K562 (cell line): Measurements from ENCODE around the gene ZFR2.

Source experiments
- CHCHD3 ChIP-seq: fragments of 250-450 bp; sonication (Bioruptor Pico); IDR thresholded peaks from 2 replicates; pipeline ENCODE4 v2.1.2; 2022; ENCODE audit warnings: mild to moderate bottlenecking
- CTCF ChIP-seq, 3 experiments: IDR thresholded peaks in 2 of 3; conservative IDR thresholded peaks in 1 of 3; 2 replicates each; pipeline ENCODE4 v1.5.1; 2011 to 2012; ENCODE audit warnings: low read length in 3 of 3, mild to moderate bottlenecking in 3 of 3, control low read depth in 2 of 3, improper control_type of control experiment in 1 of 3, inconsistent platforms in 1 of 3, low read depth in 1 of 3, mixed read lengths in 1 of 3, moderate library complexity in 1 of 3; ENCODE audit not compliant: insufficient read depth in 2 of 3
- E2F6 ChIP-seq, 2 experiments: IDR thresholded peaks; 2 replicates each; pipeline ENCODE4 v1.6.1; 2011; ENCODE audit warnings: borderline replicate concordance in 1 of 2, control low read depth in 1 of 2, low read depth in 1 of 2, low read length in 1 of 2, mild to moderate bottlenecking in 1 of 2, mixed read lengths in 1 of 2, moderate library complexity in 1 of 2; ENCODE audit not compliant: insufficient read depth in 1 of 2, insufficient read length in 1 of 2, poor library complexity in 1 of 2, severe bottlenecking in 1 of 2; ENCODE audit errors: extremely low read depth in 1 of 2
- ELK1 ChIP-seq: sonication (generic); formaldehyde crosslinking; IDR thresholded peaks from 2 replicates; pipeline ENCODE4 v1.8.1; 2022; ENCODE audit warnings: missing genetic modification reagents
- GATA2 ChIP-seq: sonication (generic); formaldehyde crosslinking; IDR thresholded peaks from 2 replicates; pipeline ENCODE4 v1.4.0; 2020; ENCODE audit warnings: mild to moderate bottlenecking, missing genetic modification reagents
- JUNB ChIP-seq: fragments of 450-650 bp; formaldehyde crosslinking; conservative IDR thresholded peaks from 2 replicates; pipeline ENCODE4 v1.4.0; 2020; ENCODE audit warnings: mild to moderate bottlenecking
- KLF16 ChIP-seq: IDR thresholded peaks from 2 replicates; pipeline ENCODE4 v1.6.1; 2016; ENCODE audit warnings: antibody characterized with exemption
- NR2F6 ChIP-seq: fragments of 450-650 bp; formaldehyde crosslinking; IDR thresholded peaks from 2 replicates; pipeline ENCODE4 v1.4.0; 2020; ENCODE audit warnings: mild to moderate bottlenecking
- RBM39 ChIP-seq: fragments of 200-400 bp; formaldehyde crosslinking; optimal IDR thresholded peaks from 2 replicates; pipeline ENCODE3; 2018; ENCODE audit warnings: low read depth, low read length
- YBX1 ChIP-seq: fragments of 450-650 bp; IDR thresholded peaks from 2 replicates; pipeline ENCODE4 v1.7.1; 2016; ENCODE audit warnings: mild to moderate bottlenecking
- ZHX1 ChIP-seq: fragments of 150-350 bp; conservative IDR thresholded peaks from 2 replicates; pipeline ENCODE4 v1.6.1; 2014; ENCODE audit warnings: low read length
- ZNF121 ChIP-seq: sonication (generic); formaldehyde crosslinking; conservative IDR thresholded peaks from 2 replicates; pipeline ENCODE4 v1.8.0; 2022; ENCODE audit warnings: missing genetic modification reagents
- TF ChIP-seq, protein P1 (sequence below): sonication (generic); formaldehyde crosslinking; IDR thresholded peaks from 2 replicates; pipeline ENCODE4 v1.8.1; 2022; ENCODE audit warnings: missing genetic modification reagents

DNA sequence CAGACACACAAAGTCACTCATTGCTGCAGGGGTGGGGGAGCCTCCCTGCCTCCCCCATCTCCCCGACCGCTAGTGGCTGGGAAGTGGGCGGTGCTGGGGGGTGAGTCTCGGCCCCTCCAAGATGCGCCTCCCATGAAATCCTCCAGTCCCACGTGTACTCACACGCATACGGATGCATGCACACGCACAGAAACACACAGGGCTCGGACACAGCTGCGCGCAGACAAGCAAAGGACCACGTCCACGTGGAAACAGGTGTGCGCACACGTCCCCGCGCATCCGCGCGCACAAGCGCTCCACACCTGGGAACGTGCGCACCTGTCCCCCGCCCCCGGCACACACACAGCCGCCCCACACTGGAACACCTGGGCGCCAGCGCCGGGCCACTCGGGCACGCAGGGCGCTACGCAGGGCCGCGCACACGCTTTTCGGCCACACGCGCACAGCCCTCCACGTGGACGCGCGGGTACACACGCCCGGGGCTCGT is 83.3 kb downstream of the ZFR2 start:
- no peak for TF ChIP-seq YBX1
- no peak for TF ChIP-seq JUNB (CRISPR knock-in tag)
- TF ChIP-seq NR2F6 (CRISPR knock-in tag) = no peak
- no peak for TF ChIP-seq CTCF (IDR thresholded peaks at IDR 0.05 in 2 of 3, conservative IDR thresholded peaks at IDR 0.05 in 1 of 3; ENCODE audit: insufficient read depth in 2 of 3, low read depth in 1 of 3, low read length in 3 of 3)
- TF ChIP-seq KLF16 = no peak
- no peak for TF ChIP-seq ZHX1
- TF ChIP-seq RBM39 = no peak
- TF ChIP-seq ELK1 (CRISPR knock-in tag) = no peak
- TF ChIP-seq GATA2 = no peak
- no peak for TF ChIP-seq ZNF121 (CRISPR knock-in tag)
- TF ChIP-seq E2F6 (IDR thresholded peaks at IDR 0.05; ENCODE audit: borderline replicate concordance in 1 of 2, extremely low read depth in 1 of 2, insufficient read depth in 1 of 2, insufficient read length in 1 of 2, low read depth in 1 of 2, low read length in 1 of 2, poor library complexity in 1 of 2, severe bottlenecking in 1 of 2) = no peak
- TF ChIP-seq, protein P1, sequence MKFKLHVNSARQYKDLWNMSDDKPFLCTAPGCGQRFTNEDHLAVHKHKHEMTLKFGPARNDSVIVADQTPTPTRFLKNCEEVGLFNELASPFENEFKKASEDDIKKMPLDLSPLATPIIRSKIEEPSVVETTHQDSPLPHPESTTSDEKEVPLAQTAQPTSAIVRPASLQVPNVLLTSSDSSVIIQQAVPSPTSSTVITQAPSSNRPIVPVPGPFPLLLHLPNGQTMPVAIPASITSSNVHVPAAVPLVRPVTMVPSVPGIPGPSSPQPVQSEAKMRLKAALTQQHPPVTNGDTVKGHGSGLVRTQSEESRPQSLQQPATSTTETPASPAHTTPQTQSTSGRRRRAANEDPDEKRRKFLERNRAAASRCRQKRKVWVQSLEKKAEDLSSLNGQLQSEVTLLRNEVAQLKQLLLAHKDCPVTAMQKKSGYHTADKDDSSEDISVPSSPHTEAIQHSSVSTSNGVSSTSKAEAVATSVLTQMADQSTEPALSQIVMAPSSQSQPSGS (CRISPR knock-in tag) = no peak
- TF ChIP-seq CHCHD3 (CRISPR knock-in tag) = no peak
